GM21367 (cell line): ENCODE data around the gene OGFOD3.

ENCODE experiments used
- ATAC-seq: cut with Tn5 transposase; IDR thresholded peaks from one replicate; pipeline ENCODE4 v1.9.1; 2021; ENCODE audit not compliant: unreplicated experiment

OGFOD3 gene

GRCh38 chr17:82408938-82409318 is 9.5 kb downstream of the OGFOD3 start:
- no peak for ATAC-seq

DNA sequence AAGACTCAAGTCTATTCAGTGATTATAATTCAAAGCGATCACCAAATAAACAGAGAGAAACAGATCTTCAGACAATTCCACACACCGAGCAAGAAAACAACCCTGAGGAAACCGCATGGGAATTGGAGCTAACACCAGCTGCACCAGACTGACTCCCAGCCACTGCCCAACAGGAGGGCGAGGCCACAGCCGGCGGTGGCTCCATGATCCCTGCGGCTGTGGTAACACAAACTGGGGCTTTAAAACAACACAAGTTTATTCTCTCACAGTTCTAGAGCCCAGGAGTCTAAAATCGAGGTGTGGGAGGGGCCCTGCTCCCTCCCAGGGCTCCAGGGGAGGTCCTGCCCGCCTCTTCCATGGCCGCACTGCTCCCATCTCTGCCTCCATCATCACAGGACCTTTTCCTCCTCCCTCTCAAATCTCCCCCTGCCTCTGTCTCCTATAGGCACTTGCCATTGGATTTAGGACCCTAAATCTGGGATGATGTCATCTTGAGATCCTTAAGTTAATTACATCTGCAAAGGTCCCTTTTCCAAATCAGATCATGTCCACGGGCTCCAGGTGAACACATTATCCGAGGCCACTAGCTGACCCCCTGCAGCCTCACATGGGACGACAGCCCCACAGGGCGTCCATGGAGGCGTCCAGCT is 10.0 kb downstream of the OGFOD3 start:
- ATAC-seq, result no peak

DNA sequence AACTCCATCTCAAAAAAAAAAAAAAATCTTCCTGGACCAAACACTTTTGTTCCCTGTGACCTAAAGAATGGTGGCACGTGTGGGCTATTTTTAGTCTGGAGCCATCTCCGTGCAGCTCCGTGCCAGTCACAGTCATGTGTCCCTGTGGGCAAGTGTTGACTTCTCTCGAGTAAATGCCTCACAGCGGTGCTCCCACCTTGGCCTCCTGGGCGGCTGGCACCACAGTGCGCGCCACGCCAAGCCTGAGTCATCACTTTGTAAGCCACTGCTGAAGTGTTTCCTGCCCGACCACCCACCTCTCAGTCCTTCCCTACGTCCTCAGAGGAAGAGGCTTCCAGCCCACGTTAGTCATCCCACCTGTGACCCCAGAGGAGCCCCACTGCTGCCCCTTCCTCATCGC is 11.1 kb downstream of the OGFOD3 start:
- ATAC-seq, result no peak

DNA sequence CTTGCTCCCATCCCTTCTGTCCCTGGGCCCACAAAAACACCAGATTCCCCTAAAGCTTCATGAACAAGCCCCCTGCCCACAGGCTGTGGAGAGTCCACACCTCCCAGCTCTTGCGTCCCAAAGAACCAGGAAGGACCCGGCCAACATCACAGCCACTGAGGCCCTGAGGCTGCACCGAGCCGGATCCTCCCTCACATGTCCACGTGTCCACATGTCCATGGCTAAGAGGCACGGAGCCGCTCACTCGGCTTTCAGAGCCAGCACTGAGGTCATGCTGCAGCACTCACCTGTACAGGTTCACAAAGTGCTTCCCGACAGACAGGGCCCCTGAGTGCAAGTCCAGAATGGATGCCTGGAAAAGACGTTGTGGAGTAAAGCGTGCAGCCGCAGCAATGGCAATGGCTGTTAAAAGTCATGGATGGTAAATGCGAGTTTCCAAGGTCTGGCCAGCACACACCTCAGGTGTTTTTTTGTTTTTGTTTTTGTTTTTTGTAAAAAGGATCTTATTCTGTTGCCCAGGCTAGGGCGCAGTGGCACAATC is 12.2 kb downstream of the OGFOD3 start:
- ATAC-seq, result no peak

DNA sequence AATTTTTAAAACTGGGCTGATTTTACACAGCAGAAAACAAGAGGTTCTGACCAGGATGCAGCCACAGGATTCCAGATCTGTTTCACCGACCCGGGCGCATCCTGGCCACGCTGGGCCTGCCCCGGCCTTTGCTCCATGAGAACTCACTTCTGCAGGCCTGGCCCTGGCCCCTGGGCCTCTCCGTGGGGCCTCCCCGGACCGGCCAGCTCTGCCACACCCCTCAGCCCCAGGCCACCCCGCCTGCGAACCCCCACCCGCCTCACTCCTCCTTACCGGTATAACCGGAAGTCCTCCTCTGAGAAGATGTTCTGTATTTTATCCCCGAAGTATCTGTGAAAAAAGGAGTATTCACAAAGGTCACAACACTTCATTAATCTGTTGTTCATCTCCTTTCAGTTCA is 13.3 kb downstream of the OGFOD3 start:
- ATAC-seq, result no peak

DNA sequence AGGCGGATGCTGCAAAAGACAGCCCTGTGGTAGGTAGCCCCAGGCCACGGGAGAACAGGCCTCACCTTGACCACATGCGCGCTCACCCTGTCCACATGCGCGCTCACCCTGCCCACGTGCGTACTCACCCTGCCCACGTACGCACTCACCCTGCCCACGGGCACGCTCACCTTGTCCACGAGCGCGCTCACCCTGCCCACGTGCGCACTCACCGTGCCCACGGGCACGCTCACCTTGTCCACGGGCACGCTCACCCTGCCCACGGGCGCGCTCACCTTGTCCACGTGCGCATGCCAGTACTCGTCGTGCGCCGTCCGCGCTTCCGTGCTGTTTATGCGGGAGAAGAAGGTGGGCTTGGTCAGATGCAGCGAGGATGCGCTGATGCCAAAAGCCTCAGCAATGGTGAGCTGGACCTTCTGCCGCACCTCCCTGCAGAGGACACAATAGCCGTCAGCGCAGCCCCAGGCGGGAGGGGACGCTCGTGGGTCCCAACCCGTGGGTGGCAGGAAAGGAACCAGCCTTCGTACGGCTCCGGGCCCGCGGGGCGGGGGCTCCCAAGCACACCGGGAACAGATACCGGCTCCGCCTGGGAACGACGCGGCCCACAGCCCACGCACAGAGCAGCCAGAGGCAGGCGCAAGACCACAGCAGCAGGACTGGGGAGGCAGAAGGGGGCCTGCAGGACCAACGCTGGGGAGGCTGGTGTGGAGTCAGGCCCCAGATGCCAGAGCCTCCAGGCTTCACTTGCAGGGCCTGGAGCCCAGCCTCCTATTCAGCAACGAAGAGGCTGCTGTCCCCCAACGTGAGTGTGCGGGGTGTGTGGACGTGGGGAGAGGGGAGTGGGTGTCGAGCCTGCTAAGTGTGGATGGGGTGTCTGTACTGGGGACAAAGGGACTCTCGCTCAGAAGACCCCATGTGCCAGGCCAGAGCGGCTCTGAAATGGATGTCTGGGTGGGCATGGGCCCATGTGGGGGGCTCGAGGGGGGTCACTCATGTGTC is 14.4 kb downstream of the OGFOD3 start:
- ATAC-seq, result no peak

DNA sequence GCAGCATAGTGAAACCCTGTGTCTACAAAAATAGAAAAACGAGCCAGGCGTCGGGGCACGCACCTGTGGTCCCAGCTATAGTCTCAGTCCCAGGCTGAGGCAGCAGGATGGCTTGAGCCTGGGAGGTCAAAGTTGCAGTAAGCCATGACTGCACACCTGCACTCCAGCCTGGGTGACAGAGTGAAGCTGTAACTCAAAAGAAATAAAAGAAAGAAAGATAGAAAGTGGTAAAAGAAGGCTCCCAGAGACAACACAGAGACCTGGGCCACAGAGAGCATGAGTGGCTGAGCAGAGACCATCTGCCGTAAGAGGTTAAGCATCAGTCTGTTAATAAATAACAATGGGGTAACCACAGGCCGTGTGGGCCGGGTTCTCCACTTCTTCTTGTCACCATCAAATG is 15.5 kb downstream of the OGFOD3 start:
- no peak for ATAC-seq

GRCh38 chr17:82400830-82401229 is 17.6 kb downstream of the OGFOD3 start:
- ATAC-seq, result no peak

- no peak for ATAC-seq
These were observed 18.2 kb downstream of the OGFOD3 start for GRCh38 chr17:82400206-82400605.

- no peak for ATAC-seq
These were observed 18.7 kb downstream of the OGFOD3 start for GRCh38 chr17:82399601-82400101.

DNA sequence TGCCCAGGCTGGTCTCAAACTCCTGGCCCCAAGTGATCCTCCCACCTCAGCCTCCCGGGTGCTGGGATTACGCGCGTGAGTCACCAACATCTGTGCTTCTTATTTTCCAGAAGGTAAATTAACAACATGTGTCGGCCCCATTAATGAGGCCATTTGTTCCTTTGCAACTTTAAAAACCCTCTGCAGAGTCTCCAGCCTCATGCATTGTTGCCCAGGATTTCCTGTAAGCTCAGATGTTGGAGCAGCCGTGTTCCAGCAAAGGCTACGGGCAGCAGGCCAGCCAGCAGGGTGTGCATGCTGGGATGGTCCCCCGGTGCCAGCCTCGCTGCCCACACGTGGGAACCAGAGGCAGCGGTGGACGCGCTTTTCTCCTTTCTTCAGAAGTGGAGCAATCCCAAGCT is 19.3 kb downstream of the OGFOD3 start:
- no peak for ATAC-seq

GRCh38 chr17:82397449-82398335 is 20.7 kb downstream of the OGFOD3 start:
- ATAC-seq, result no peak

- ATAC-seq, result no peak
These were observed 21.6 kb downstream of the OGFOD3 start for GRCh38 chr17:82396601-82397435.

DNA sequence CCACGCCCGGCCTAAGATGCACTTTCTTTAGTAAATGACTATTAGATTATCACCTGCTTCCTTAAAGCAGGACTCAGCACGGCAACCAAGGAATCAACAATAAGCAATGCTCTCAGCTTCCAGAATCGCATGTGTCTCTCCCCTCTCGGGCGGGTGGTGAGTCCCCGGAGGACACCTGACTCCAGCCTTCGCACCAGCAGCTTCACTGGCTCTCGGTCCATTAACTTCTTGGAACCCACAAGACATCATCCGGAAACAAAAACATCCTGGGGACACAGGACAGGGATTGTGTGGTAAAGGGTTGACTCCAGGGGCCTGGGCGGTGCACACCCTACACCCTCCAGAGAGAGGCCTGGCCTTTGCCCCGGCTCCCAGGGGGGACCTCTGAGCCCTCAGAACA is 24.1 kb downstream of the OGFOD3 start:
- ATAC-seq, result no peak

DNA sequence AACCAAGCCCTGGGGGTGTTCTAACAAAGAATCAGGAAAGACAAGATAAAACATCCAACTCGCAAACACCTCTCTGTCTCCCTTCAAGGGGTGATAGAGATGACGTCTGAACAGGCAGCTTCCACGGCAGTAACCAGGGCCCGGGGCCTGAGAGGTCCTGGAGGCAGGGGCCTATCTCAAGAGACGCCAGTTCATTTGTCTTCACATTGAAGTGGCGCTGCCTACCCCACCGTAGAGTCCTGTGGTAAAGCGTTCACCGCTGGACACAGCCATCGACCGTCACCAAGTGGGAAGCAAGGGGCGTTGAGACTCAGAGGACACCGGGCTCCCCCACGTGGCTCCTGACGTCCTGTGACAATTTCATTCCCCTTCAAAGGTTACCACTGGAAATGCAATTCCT is 25.4 kb downstream of the OGFOD3 start:
- ATAC-seq, result no peak

DNA sequence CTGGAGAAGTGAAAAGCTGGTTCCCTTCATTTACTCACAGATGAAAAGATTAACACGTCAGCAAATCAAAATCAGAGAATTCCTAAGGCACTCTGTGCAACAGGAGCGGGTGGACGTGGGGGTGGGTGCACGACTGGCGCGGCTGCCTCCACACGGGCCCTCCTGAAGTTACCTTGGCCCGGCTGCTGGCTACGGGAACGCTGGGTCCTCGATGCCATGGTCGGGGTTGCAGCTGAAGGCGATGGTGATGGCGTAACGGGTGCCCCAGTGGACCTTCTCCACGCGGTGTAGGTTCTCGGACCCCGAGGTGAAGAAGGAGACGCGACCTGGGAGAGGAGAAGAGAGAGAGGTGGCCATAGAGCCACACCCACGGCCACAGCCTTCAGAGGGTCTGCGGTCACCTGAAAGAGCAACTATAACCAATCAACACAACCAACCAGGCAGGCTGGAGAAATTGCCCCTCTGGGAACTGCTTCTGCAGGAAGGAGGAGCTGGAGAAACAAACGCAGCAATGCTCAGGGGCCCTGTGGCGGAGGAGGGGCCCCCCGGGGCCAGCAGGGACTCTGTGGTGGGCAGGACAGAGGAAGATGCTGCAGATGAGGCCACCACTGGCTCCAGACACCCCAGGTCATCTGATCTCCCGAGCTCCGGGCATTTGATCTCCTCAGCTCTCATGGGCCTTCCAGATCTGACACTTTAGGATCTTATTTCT is 26.0 kb downstream of the OGFOD3 start:
- no peak for ATAC-seq

DNA sequence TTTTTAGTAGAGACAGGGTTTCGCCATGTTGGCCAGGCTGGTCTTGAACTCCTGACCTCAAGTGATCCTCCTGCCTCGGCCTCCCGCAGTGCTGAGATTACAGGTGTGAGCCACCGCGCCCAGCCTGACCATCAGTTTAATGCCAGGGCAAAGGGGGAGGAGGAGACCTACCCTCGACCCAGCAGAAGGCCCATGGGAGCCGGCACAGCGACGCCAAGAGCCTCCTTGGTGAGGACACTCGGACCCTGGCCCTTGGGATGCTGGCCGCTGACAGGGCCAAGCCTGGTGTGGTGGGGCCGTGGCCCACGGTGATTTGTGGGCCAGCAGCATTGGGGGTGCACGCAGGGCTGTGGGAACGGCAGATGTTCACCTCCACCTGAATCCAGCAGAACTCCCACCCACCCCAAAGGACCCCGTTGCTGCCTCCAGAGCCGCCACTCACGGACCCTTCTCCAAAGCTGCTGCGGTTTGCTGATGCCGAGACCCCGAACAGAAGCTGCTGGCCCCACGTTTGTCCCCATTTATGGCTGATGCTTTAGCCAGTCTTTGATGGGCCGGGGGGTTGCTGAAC is 26.8 kb downstream of the OGFOD3 start:
- ATAC-seq, result no peak

- no peak for ATAC-seq
These were observed 27.4 kb downstream of the OGFOD3 start for GRCh38 chr17:82390860-82391435.
